ENCODE data around the gene FGF12. TPM values are rescaled to one million over a fixed set of nuclear protein-coding genes. Genes with fewer than 3 reads are reported as not detected.

FGF12 gene
- total RNA-seq, 1 donor from 2014 or later: 7.0 TPM

DNA sequence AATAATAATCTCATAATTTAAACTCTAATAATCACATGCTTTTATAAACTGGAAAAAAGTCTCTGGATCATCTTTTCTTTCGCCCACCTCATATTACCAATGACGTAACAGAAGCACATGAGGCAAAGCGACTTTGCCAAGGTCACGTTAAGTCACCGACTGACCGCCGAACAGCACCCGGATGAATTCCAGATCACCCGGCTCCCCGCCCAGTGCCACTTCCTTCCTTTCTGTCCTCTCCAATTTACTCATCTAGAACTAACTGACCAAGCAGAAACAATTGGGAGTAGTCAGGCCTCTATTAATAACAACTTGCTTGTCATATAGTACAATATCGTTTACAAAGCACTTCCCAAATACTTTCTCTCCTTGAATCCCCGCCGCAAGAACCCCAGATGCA is 21.1 kb downstream of the FGF12 start:
- Histone ChIP-seq H2AFZ (replicated peaks) (no peak overlapping the region), H3K9me3 (ENCODE audit: low read depth) (no peaks in the 10 kb centered on the region), H3K4me3 (no peak overlapping the region), H3K27ac (no peak overlapping the region), H3K79me2 (ENCODE audit: low read depth) (no peaks in the 10 kb centered on the region), H3K27me3 (no peaks in the 10 kb centered on the region), H3K4me2 (no peak overlapping the region), H3K4me1 (no peaks in the 10 kb centered on the region), H3F3A (ENCODE audit: low read depth) (no peaks in the 10 kb centered on the region), H3K36me3 (no peaks in the 10 kb centered on the region), H4K20me1 (ENCODE audit: low read depth) (no peaks in the 10 kb centered on the region), H3K9ac (no peak overlapping the region)
- Mint-ChIP-seq H3K4me3 (no peak overlapping the region), H3K4me1 (peaks cover 2% of the 10 kb centered on the region), H3K9me3 (peaks cover 11% of the 10 kb centered on the region), H3K27ac (no peak overlapping the region), H3K36me3 (no peaks in the 10 kb centered on the region), H3K27me3 (ENCODE audit: insufficient read depth, low read depth) (peaks cover 2% of the 10 kb centered on the region)
- TF ChIP-seq CTCF (IDR thresholded peaks at IDR 0.05) (no peak), EZH2 (IDR thresholded peaks at IDR 0.05) (no peak), EZH2phosphoT487 (IDR thresholded peaks at IDR 0.05) (no peak)
- no peak for DNase-seq (ENCODE audit: low spot score)

DNA sequence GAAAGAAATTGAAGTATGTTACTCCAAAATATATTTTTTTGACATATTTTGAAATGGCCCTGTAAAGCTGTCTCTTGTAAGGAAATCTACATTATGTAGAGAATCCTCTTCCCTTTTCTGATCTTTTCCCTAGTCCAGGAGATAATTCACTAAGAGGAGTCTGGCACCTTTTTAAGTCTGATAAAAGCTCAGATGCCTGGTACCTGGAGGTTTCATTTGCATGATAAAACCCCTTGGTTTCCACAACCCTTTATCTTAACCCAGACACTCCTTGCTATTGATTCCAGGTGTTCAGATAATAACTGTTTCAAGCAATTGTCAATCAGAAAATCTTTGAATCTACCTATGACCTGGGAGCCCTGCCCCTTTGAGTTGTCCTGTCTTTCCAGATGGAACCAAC is 26.5 kb downstream of the FGF12 start:
- DNase-seq (ENCODE audit: low spot score): no peak
- TF ChIP-seq CTCF (IDR thresholded peaks at IDR 0.05) (no peak), EZH2phosphoT487 (IDR thresholded peaks at IDR 0.05) (no peak), EZH2 (IDR thresholded peaks at IDR 0.05) (no peak)
- H3K27me3 Mint-ChIP-seq (ENCODE audit: insufficient read depth, low read depth): no peaks in the 10 kb centered on the region
- H3K79me2 ChIP-seq (ENCODE audit: low read depth): no peaks in the 10 kb centered on the region
- H3K36me3 ChIP-seq: no peaks in the 10 kb centered on the region
- H3K4me3 Mint-ChIP-seq: no peak overlapping the region
- H3K36me3 Mint-ChIP-seq: no peaks in the 10 kb centered on the region
- no peak overlapping the region for H3K27ac ChIP-seq
- no peaks in the 10 kb centered on the region for H3F3A ChIP-seq (ENCODE audit: low read depth)
- no peak overlapping the region for H3K27ac Mint-ChIP-seq
- no peaks in the 10 kb centered on the region for H3K9me3 Mint-ChIP-seq
- no peaks in the 10 kb centered on the region for H3K9me3 ChIP-seq (ENCODE audit: low read depth)
- H3K4me1 Mint-ChIP-seq: no peaks in the 10 kb centered on the region
- H3K4me3 ChIP-seq: no peak overlapping the region
- H2AFZ ChIP-seq (replicated peaks): no peak overlapping the region
- H3K27me3 ChIP-seq: no peaks in the 10 kb centered on the region
- H3K4me1 ChIP-seq: no peaks in the 10 kb centered on the region
- no peak overlapping the region for H3K9ac ChIP-seq
- H3K4me2 ChIP-seq: no peak overlapping the region
- no peaks in the 10 kb centered on the region for H4K20me1 ChIP-seq (ENCODE audit: low read depth)

DNA sequence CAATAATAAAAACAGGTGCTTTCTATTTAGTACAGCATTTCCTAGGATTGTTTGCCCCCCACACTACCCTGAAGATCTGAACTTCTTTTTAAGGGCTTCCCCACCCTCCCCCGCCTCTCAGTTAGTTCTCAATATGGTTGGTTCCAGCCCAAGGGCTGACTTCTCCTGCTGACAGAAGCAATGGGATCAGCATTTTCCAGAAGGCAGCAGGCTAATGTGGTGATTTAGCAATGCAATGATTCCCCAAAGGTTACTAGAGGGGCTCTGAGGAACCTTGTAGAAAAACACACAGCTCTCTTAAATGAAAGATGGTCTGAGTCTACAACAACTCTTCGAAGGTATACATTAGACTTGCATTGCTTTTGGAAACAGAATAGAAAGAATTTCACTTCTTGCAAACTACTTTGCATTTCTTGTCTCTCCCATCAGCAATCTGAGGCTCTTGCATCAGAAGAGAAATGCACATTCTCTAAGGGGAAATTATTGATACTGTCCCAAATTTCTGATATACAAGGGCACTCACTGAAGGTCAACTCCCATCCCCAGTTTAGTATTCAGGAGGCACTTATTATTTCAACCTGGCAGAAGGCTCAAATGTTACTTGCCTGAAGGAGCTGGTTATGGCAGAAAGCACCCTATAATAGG is 30.3 kb downstream of the FGF12 start:
- Mint-ChIP-seq H3K4me1 (no peaks in the 10 kb centered on the region), H3K9me3 (no peaks in the 10 kb centered on the region), H3K27me3 (ENCODE audit: insufficient read depth, low read depth) (no peaks in the 10 kb centered on the region), H3K27ac (no peak overlapping the region), H3K4me3 (no peak overlapping the region), H3K36me3 (no peaks in the 10 kb centered on the region)
- Histone ChIP-seq H3K79me2 (ENCODE audit: low read depth) (no peaks in the 10 kb centered on the region), H3K9ac (no peak overlapping the region), H3K9me3 (ENCODE audit: low read depth) (no peaks in the 10 kb centered on the region), H3K36me3 (no peaks in the 10 kb centered on the region), H3K27ac (no peak overlapping the region), H3K27me3 (no peaks in the 10 kb centered on the region), H3F3A (ENCODE audit: low read depth) (no peaks in the 10 kb centered on the region), H2AFZ (replicated peaks) (no peak overlapping the region), H3K4me3 (no peak overlapping the region), H4K20me1 (ENCODE audit: low read depth) (no peaks in the 10 kb centered on the region), H3K4me2 (no peak overlapping the region), H3K4me1 (no peaks in the 10 kb centered on the region)
- no peak for DNase-seq (ENCODE audit: low spot score)
- no peak for TF ChIP-seq CTCF (IDR thresholded peaks at IDR 0.05)
- TF ChIP-seq EZH2phosphoT487 (IDR thresholded peaks at IDR 0.05): no peak
- no peak for TF ChIP-seq EZH2 (IDR thresholded peaks at IDR 0.05)
